ENCODE data around the gene PPIL1. TPM values are rescaled to one million over a fixed set of nuclear protein-coding genes. Genes with fewer than 3 reads are reported as not detected.

PPIL1 gene
- total and polyA plus RNA-seq, 2 of the 13 experiments (the other 11 are each of a cell fraction or from before 2014, with no cell fraction given): 74.2 to 144 TPM

GRCh38 chr6:36840432-36841403 is 33.9 kb downstream of the PPIL1 start (continued):
- TF ChIP-seq ZNF253 (CRISPR knock-in tag; IDR thresholded peaks at IDR 0.05; ENCODE audit: borderline replicate concordance) (no peak), GZF1 (CRISPR knock-in tag; IDR thresholded peaks at IDR 0.05) (no peak), HMG20A (CRISPR knock-in tag; IDR thresholded peaks at IDR 0.05; ENCODE audit: borderline replicate concordance) (no peak), ARNT (IDR thresholded peaks at IDR 0.05) (no peak), ZNF230 (CRISPR knock-in tag; IDR thresholded peaks at IDR 0.05) (no peak), TBL1XR1 (IDR thresholded peaks at IDR 0.05; ENCODE audit: borderline replicate concordance, low read length, partially characterized antibody) (no peak), ZIK1 (CRISPR knock-in tag; IDR thresholded peaks at IDR 0.05; ENCODE audit: borderline replicate concordance, low read depth) (no peak), ZNF773 (CRISPR knock-in tag; IDR thresholded peaks at IDR 0.05; ENCODE audit: borderline replicate concordance) (no peak), KAT7 (CRISPR knock-in tag; IDR thresholded peaks at IDR 0.05; ENCODE audit: borderline replicate concordance) (no peak), FIP1L1 (IDR thresholded peaks at IDR 0.05; ENCODE audit: borderline replicate concordance, insufficient read depth, low read depth, low read length) (no peak), MBD4 (IDR thresholded peaks at IDR 0.05; ENCODE audit: borderline replicate concordance, low read length) (no peak), ZFP36 (IDR thresholded peaks at IDR 0.05; ENCODE audit: borderline replicate concordance, low read depth, low read length, partially characterized antibody) (no peak), ZBTB38 (CRISPR knock-in tag; IDR thresholded peaks at IDR 0.05) (0 out of 2 replicates have a peak, but pooled peaks have one; percentile 29), GFI1 (CRISPR knock-in tag; IDR thresholded peaks at IDR 0.05; ENCODE audit: borderline replicate concordance) (no peak), TRIM24 (CRISPR knock-in tag; IDR thresholded peaks at IDR 0.05) (no peak), POLR2AphosphoS5 (IDR thresholded peaks at IDR 0.05; ENCODE audit: low read depth, low read length) (no peak), FOXO1 (CRISPR knock-in tag; IDR thresholded peaks at IDR 0.05) (no peak), NFE2 (CRISPR knock-in tag; IDR thresholded peaks at IDR 0.05) (no peak), TGIF2 (CRISPR knock-in tag; IDR thresholded peaks at IDR 0.05) (no peak), PHF5A (CRISPR knock-in tag; IDR thresholded peaks at IDR 0.05; ENCODE audit: low read depth, unreplicated experiment) (no peak)
- TF ChIP-seq, protein P1, sequence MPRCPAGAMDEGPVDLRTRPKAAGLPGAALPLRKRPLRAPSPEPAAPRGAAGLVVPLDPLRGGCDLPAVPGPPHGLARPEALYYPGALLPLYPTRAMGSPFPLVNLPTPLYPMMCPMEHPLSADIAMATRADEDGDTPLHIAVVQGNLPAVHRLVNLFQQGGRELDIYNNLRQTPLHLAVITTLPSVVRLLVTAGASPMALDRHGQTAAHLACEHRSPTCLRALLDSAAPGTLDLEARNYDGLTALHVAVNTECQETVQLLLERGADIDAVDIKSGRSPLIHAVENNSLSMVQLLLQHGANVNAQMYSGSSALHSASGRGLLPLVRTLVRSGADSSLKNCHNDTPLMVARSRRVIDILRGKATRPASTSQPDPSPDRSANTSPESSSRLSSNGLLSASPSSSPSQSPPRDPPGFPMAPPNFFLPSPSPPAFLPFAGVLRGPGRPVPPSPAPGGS (CRISPR knock-in tag; IDR thresholded peaks at IDR 0.05): no peak
- TF ChIP-seq, protein P2, sequence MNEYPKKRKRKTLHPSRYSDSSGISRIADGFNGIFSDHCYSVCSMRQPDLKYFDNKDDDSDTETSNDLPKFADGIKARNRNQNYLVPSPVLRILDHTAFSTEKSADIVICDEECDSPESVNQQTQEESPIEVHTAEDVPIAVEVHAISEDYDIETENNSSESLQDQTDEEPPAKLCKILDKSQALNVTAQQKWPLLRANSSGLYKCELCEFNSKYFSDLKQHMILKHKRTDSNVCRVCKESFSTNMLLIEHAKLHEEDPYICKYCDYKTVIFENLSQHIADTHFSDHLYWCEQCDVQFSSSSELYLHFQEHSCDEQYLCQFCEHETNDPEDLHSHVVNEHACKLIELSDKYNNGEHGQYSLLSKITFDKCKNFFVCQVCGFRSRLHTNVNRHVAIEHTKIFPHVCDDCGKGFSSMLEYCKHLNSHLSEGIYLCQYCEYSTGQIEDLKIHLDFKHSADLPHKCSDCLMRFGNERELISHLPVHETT (CRISPR knock-in tag; conservative IDR thresholded peaks at IDR 0.05): no peak
- TF ChIP-seq, protein P3, sequence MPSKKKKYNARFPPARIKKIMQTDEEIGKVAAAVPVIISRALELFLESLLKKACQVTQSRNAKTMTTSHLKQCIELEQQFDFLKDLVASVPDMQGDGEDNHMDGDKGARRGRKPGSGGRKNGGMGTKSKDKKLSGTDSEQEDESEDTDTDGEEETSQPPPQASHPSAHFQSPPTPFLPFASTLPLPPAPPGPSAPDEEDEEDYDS (CRISPR knock-in tag; IDR thresholded peaks at IDR 0.05): no peak
- TF ChIP-seq, protein P4, sequence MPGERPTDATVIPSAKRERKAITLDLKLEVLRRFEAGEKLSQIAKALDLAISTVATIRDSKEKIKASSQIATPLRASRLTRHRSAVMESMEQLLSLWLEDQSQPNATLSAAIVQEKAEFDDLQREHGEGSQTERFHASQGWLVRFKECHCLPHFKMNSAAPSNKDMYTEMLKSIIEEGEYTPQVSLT (CRISPR knock-in tag; IDR thresholded peaks at IDR 0.05; ENCODE audit: borderline replicate concordance, low read depth): no peak
- TF ChIP-seq, protein P5, sequence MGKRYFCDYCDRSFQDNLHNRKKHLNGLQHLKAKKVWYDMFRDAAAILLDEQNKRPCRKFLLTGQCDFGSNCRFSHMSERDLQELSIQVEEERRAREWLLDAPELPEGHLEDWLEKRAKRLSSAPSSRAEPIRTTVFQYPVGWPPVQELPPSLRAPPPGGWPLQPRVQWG (CRISPR knock-in tag; IDR thresholded peaks at IDR 0.05; ENCODE audit: borderline replicate concordance, low read depth): no peak

All from HepG2 (cell line).